GM12878 (cell line): ENCODE measurements around the gene OR5T2. TPM values are rescaled to one million over a fixed set of nuclear protein-coding genes. Genes with fewer than 3 reads are reported as not detected.

Experiments
- ATAC-seq: fragments of 200-7000 bp; cut with Tn5 transposase; 3 replicates; pipeline ENCODE4 v1.9.1; 2020; ENCODE audit warnings: mild to moderate bottlenecking, moderate library complexity
- BruUV-seq: library from RNA; stranded (reverse); fragments of 400-500 nt; replicated peaks from 2 replicates; lab custom pipeline; 2021; lab: Mats Ljungman, UMichigan
- CTCF ChIA-PET: fragments of 300-600 bp; sonication (Branson Sonifier 250); formaldehyde crosslinking; extraction: SDS; loops from one replicate; lab custom pipeline; 2021; ENCODE audit warnings: inconsistent platforms; lab: Yijun Ruan, JAX
- POLR2A ChIA-PET: fragments of 350-600 bp; formaldehyde crosslinking; extraction: SDS; loops from one replicate; lab custom pipeline; 2021; ENCODE audit warnings: inconsistent platforms; lab: Charles Lee
- RAD21 ChIA-PET: fragments of 300-600 bp; sonication (Branson Sonifier 250); formaldehyde crosslinking; loops from one replicate; lab custom pipeline; 2023; ENCODE audit warnings: antibody characterized with exemption; ENCODE audit not compliant: unreplicated experiment; lab: Charles Lee
- SMC1A ChIA-PET: fragments of 300-600 bp; sonication (Branson Sonifier 250); formaldehyde crosslinking; loops from one replicate; lab custom pipeline; 2023; ENCODE audit not compliant: unreplicated experiment, uncharacterized antibody; lab: Charles Lee
- DNase-seq: peaks from one replicate; pipeline ENCODE4 v3.0.0-alpha.2; 2011; ENCODE audit warnings: low read depth, low spot score
- FAIRE-seq: peaks from 3 replicates; lab custom pipeline; 2011; peaks lifted over from hg19 to GRCh38; lab: Jason Lieb, UNC
- H2AFZ ChIP-seq: 2 replicates; pipeline ENCODE4 v1.6.0; 2011; ENCODE audit warnings: low read depth, low read length, control low read depth; ENCODE audit not compliant: control insufficient read depth
- H3K27ac ChIP-seq: 2 replicates; pipeline ENCODE4 v1.5.1; 2011; ENCODE audit warnings: control low read depth; ENCODE audit not compliant: control insufficient read depth, insufficient read depth
- H3K27me3 ChIP-seq, 2 experiments: replicated peaks in 1 of 2; 2 replicates each; pipeline versions ENCODE4 v1.6.0 to v1.6.1; 2011; ENCODE audit warnings: low read length in 1 of 2; ENCODE audit not compliant: control insufficient read depth in 2 of 2, insufficient read depth in 2 of 2
- H3K36me3 ChIP-seq, 2 experiments: 2 replicates each; pipeline ENCODE4 v1.5.1; 2011; ENCODE audit warnings: low read length in 1 of 2; ENCODE audit not compliant: control insufficient read depth in 2 of 2, insufficient read depth in 2 of 2
- H3K4me1 ChIP-seq: 2 replicates; pipeline ENCODE4 v1.6.1; 2011; ENCODE audit warnings: mild to moderate bottlenecking, low read length, moderate library complexity, mixed read lengths; ENCODE audit not compliant: control insufficient read depth, insufficient read depth
- H3K4me2 ChIP-seq: 2 replicates; pipeline ENCODE4 v1.6.0; 2011; ENCODE audit warnings: control low read depth; ENCODE audit not compliant: control insufficient read depth, insufficient read depth
- H3K4me3 ChIP-seq: fragments of 200-600 bp; sonication (generic); 2 replicates; pipeline ENCODE4 v1.5.1; 2016
- H3K79me2 ChIP-seq: 2 replicates; pipeline ENCODE4 v1.6.0; 2011; ENCODE audit warnings: low read length; ENCODE audit not compliant: control insufficient read depth, insufficient read depth
- H3K9ac ChIP-seq: 2 replicates; pipeline ENCODE4 v1.8.0; 2011; ENCODE audit warnings: low read length, control low read depth, mixed read lengths; ENCODE audit not compliant: control insufficient read depth, insufficient read depth
- H3K9me3 ChIP-seq: replicated peaks from 3 replicates; pipeline ENCODE4 v1.5.1; 2011; ENCODE audit warnings: mild to moderate bottlenecking, low read length; ENCODE audit not compliant: control insufficient read depth, insufficient read depth
- H4K20me1 ChIP-seq: 2 replicates; pipeline ENCODE4 v1.6.0; 2011; ENCODE audit not compliant: control insufficient read depth, insufficient read depth
- EGR1 ChIP-seq, 2 experiments: IDR thresholded peaks; 1 replicate in 1 of 2; 2 replicates in 1 of 2; pipeline ENCODE4 v1.6.1; 2011 to 2012; ENCODE audit warnings: low read depth in 2 of 2, low read length in 2 of 2, borderline replicate concordance in 1 of 2, mild to moderate bottlenecking in 1 of 2, moderate library complexity in 1 of 2
- IRF3 ChIP-seq: fragments of 450-650 bp; IDR thresholded peaks from 2 replicates; pipeline ENCODE4 v1.6.1; 2014; ENCODE audit warnings: mild to moderate bottlenecking
- NFXL1 ChIP-seq: fragments of 450-650 bp; IDR thresholded peaks from 2 replicates; pipeline ENCODE4 v1.6.1; 2017; ENCODE audit warnings: antibody characterized with exemption, mild to moderate bottlenecking, borderline replicate concordance
- POLR2AphosphoS5 ChIP-seq: IDR thresholded peaks from 2 replicates; pipeline ENCODE4 v1.6.1; 2011; ENCODE audit warnings: mild to moderate bottlenecking, low read length, inconsistent platforms
- SUZ12 ChIP-seq: fragments of 200-600 bp; sonication (generic); IDR thresholded peaks from one replicate; pipeline ENCODE4 v1.6.1; 2018; ENCODE audit warnings: antibody characterized with exemption, mild to moderate bottlenecking; ENCODE audit not compliant: unreplicated experiment
- ZBTB11 ChIP-seq: fragments of 450-650 bp; formaldehyde crosslinking; IDR thresholded peaks from 2 replicates; pipeline ENCODE4 v1.5.0; 2022; ENCODE audit warnings: mild to moderate bottlenecking, missing genetic modification characterization
- ZBTB40 ChIP-seq: fragments of 450-650 bp; IDR thresholded peaks from 2 replicates; pipeline ENCODE4 v1.6.1; 2016; ENCODE audit warnings: mild to moderate bottlenecking, moderate library complexity, borderline replicate concordance
- WGBS: methylation state at CpG from one replicate; pipeline ENCODE4 v1.1.6; 2016; ENCODE audit warnings: low lambda C conversion rate; ENCODE audit not compliant: insufficient replicate concordance, insufficient coverage; ENCODE audit errors: missing lambda C conversion rate; 5-methylcytosine and 5-hydroxymethylcytosine counted together
- in situ Hi-C: fragments of 300-500 bp; cut with MboI; formaldehyde crosslinking; loops from 9 replicates; pipeline ENCODE4 v1.14.3; 2018; ENCODE audit warnings: mixed read lengths
- intact Hi-C: fragments of 100-400 bp; cut with micrococcal nuclease; formaldehyde crosslinking; loops from one replicate; pipeline ENCODE4 v1.14.2; 2022; ENCODE audit not compliant: unreplicated experiment
- polyA plus RNA-seq, 11 experiments: library from polyadenylated mRNA; depleted of rRNA in 4 of 11; unstranded in 6 of 11; stranded (reverse) in 5 of 11; fragments of >200 nt; fragmentation: Nextera tagmentation in 4 of 11; fragmentation: Illumina TruSeq in 1 of 11; extraction: Ambion mirVana in 4 of 11; extraction: Trizol in 1 of 11; gene quantifications; 1 replicate in 1 of 11; 2 replicates in 10 of 11; pipeline versions ENCODE4 v1.2.1 to v1.2.3, GENCODE V29; 2011 to 2016; ENCODE audit warnings: inconsistent platforms in 2 of 11, missing spikeins in 2 of 11, low read depth in 1 of 11
- total RNA-seq, 4 experiments: library from RNA; depleted of rRNA in 3 of 4; stranded (reverse); fragments of >200 nt in 3 of 4; fragmentation: Illumina TruSeq in 1 of 4; extraction: Trizol in 1 of 4; gene quantifications; 2 replicates each; pipeline versions ENCODE4 v1.2.1 to v1.2.3, GENCODE V29; 2013 to 2021

The OR5T2 gene
- total and polyA plus RNA-seq, 10 of the 15 experiments (the other 5 are each of a cell fraction or from before 2014, with no cell fraction given): not detected

GRCh38 chr11:56197367-56197766 lies 36.7 kb downstream of the OR5T2 start:
- Histone ChIP-seq H3K4me1 (no peaks in the 10 kb centered on the region), H2AFZ (no peak overlapping the region), H4K20me1 (no peaks in the 10 kb centered on the region), H3K9me3 (no peaks in the 10 kb centered on the region), H3K4me3 (no peak overlapping the region), H3K9ac (no peak overlapping the region), H3K36me3 (no peaks in the 10 kb centered on the region), H3K4me2 (no peak overlapping the region), H3K27me3 (no peaks in the 10 kb centered on the region), H3K27ac (no peak overlapping the region), H3K79me2 (no peaks in the 10 kb centered on the region)
- TF ChIP-seq SUZ12: no peak
- no peak for TF ChIP-seq POLR2AphosphoS5
- no peak for TF ChIP-seq NFXL1
- POLR2A ChIA-PET: no interaction called here
- 44% methylated on average over 2 of the region's 2 CpGs for WGBS
- no TSS peak for BruUV-seq
- intact Hi-C loops: no loop called here
- FAIRE-seq: no peak
- RAD21 ChIA-PET: no interaction called here
- CTCF ChIA-PET: no interaction called here
- in situ Hi-C loops: no loop called here
- ATAC-seq: no peak
- no peak for DNase-seq
- SMC1A ChIA-PET: interaction anchor here (1.5 kb wide), 1 partner anchor 10 kb away, joined by 5 read pairs; no protein-coding TSS in a partner anchor

GRCh38 chr11:56196705-56197104 lies 37.4 kb downstream of the OR5T2 start:
- in situ Hi-C loops (no loop called here), intact Hi-C loops (no loop called here)
- Histone ChIP-seq H3K4me1 (no peaks in the 10 kb centered on the region), H3K9ac (no peak overlapping the region), H4K20me1 (no peaks in the 10 kb centered on the region), H3K4me2 (no peak overlapping the region), H2AFZ (no peak overlapping the region), H3K27me3 (no peaks in the 10 kb centered on the region), H3K9me3 (no peaks in the 10 kb centered on the region), H3K79me2 (no peaks in the 10 kb centered on the region), H3K36me3 (no peaks in the 10 kb centered on the region), H3K27ac (no peak overlapping the region), H3K4me3 (no peak overlapping the region)
- FAIRE-seq: no peak
- no peak for DNase-seq
- POLR2A ChIA-PET: no interaction called here
- 24% methylated on average over 3 of the region's 3 CpGs for WGBS
- RAD21 ChIA-PET: no interaction called here
- BruUV-seq: no TSS peak
- CTCF ChIA-PET: interaction anchor here (0.6 kb wide), 1 partner anchor 174 kb away, joined by 3 read pairs; no protein-coding TSS in a partner anchor
- SMC1A ChIA-PET: interaction anchor here (1.5 kb wide), 1 partner anchor 10 kb away, joined by 5 read pairs; no protein-coding TSS in a partner anchor
- ATAC-seq: no peak
- no peak for TF ChIP-seq SUZ12
- no peak for TF ChIP-seq ZBTB40
- no peak for TF ChIP-seq EGR1 (IDR thresholded peaks at IDR 0.05; ENCODE audit: borderline replicate concordance in 1 of 2, low read depth in 2 of 2, low read length in 2 of 2)
- TF ChIP-seq IRF3: no peak
- TF ChIP-seq ZBTB11: no peak
